Stimulated activated CD4-positive, alpha-beta T cell treated with anti-CD3 and anti-CD28 coated beads, Interleukin-4, amount 100 ng/mL, for 4 hours (primary cell): ENCODE data around the gene ZDHHC8.
"Not testable (repeated sequence)": the region's sequence is repeated elsewhere in the genome, so short reads cannot be mapped to it uniquely, and the experiment has no call there.

Experiments
- DNase-seq, 2 experiments: peaks; one replicate each; pipeline ENCODE4 v3.0.0-alpha.2; 2020

Gene ZDHHC8

GRCh38 chr22:20145206-20145831 is 13.7 kb downstream of the ZDHHC8 start:
- DNase-seq: no peak

- DNase-seq: no peak
These were observed 14.2 kb downstream of the ZDHHC8 start for GRCh38 chr22:20145832-20146223.

GRCh38 chr22:20146777-20147176 is 15.2 kb downstream of the ZDHHC8 start:
- DNase-seq: no peak

GRCh38 chr22:20147237-20147988 is 15.8 kb downstream of the ZDHHC8 start:
- no peak for DNase-seq

- DNase-seq: no peak
These were observed 16.8 kb downstream of the ZDHHC8 start for GRCh38 chr22:20148414-20148813.

- no peak for DNase-seq
These were observed 17.9 kb downstream of the ZDHHC8 start for GRCh38 chr22:20149257-20150250.

- no peak for DNase-seq
These were observed 19.0 kb downstream of the ZDHHC8 start, which contains the start of gene CCDC188 for GRCh38 chr22:20150381-20151275. Gene CCDC188 (minus strand): TSS chr22:20151055. CDS start chr22:20150986, 69 bp downstream.

GRCh38 chr22:20151276-20151588 is 19.6 kb downstream of the ZDHHC8 start:
- no peak for DNase-seq

- no peak for DNase-seq
These were observed 20.9 kb downstream of the ZDHHC8 start for GRCh38 chr22:20152464-20152890.

GRCh38 chr22:20153945-20154344 is 22.3 kb downstream of the ZDHHC8 start:
- DNase-seq: no peak

- DNase-seq: no peak
These were observed 23.1 kb downstream of the ZDHHC8 start for GRCh38 chr22:20154602-20155187.

GRCh38 chr22:20155330-20156041 is 23.9 kb downstream of the ZDHHC8 start:
- DNase-seq: no peak

- no peak for DNase-seq
These were observed 24.4 kb downstream of the ZDHHC8 start for GRCh38 chr22:20156042-20156389.

GRCh38 chr22:20156611-20157429 is 25.2 kb downstream of the ZDHHC8 start:
- peak; percentile 80 to 91 for DNase-seq

- DNase-seq: no peak
These were observed 26.0 kb downstream of the ZDHHC8 start for GRCh38 chr22:20157430-20158183.

- DNase-seq: no peak
These were observed 26.9 kb downstream of the ZDHHC8 start for GRCh38 chr22:20158391-20159036.

- no peak for DNase-seq
These were observed 27.5 kb downstream of the ZDHHC8 start for GRCh38 chr22:20159076-20159475.

GRCh38 chr22:20159531-20159930 is 27.9 kb downstream of the ZDHHC8 start:
- DNase-seq: not testable (repeated sequence)

- no peak for DNase-seq
These were observed 28.4 kb downstream of the ZDHHC8 start for GRCh38 chr22:20160041-20160440.
